K562 (cell line): ENCODE measurements around the gene MAP3K2.

Source experiments
- BCOR ChIP-seq: fragments of 450-650 bp; IDR thresholded peaks from 2 replicates; pipeline ENCODE4 v1.6.1; 2016
- CHD1 ChIP-seq: fragments of 200-600 bp; sonication (generic); IDR thresholded peaks from one replicate; pipeline ENCODE4 v1.6.1; 2012; ENCODE audit warnings: mild to moderate bottlenecking, moderate library complexity, low read length, inconsistent platforms
- CHD2 ChIP-seq: IDR thresholded peaks from 2 replicates; pipeline ENCODE4 v1.6.1; 2011; ENCODE audit warnings: low read depth, low read length
- EGR1 ChIP-seq: fragments of 450-650 bp; conservative IDR thresholded peaks from 2 replicates; pipeline ENCODE4 v1.6.1; 2017; ENCODE audit warnings: mild to moderate bottlenecking
- ETV6 ChIP-seq, 3 experiments: fragments of 150-350 bp in 1 of 3; sonication (generic) in 1 of 3; formaldehyde crosslinking in 1 of 3; IDR thresholded peaks; 2 replicates each; pipeline versions ENCODE4 v1.6.1 to v1.8.0; 2014 to 2022; ENCODE audit warnings: borderline replicate concordance in 2 of 3, low read depth in 2 of 3, antibody characterized with exemption in 1 of 3, low read length in 1 of 3, mild to moderate bottlenecking in 1 of 3, missing genetic modification reagents in 1 of 3
- MAFK ChIP-seq: IDR thresholded peaks from 2 replicates; pipeline ENCODE4 v1.6.1; 2011; ENCODE audit warnings: low read length, improper control_type of control experiment
- MGA ChIP-seq: fragments of 450-650 bp; IDR thresholded peaks from 2 replicates; pipeline ENCODE4 v1.6.1; 2016; ENCODE audit warnings: mild to moderate bottlenecking, moderate library complexity
- RAD21 ChIP-seq, 2 experiments: fragments of 250-450 bp in 1 of 2; fragments of 450-650 bp in 1 of 2; sonication (Bioruptor Pico) in 1 of 2; formaldehyde crosslinking in 1 of 2; IDR thresholded peaks in 1 of 2; conservative IDR thresholded peaks in 1 of 2; 2 replicates each; pipeline versions ENCODE4 v1.4.0 to v1.8.0; 2020 to 2022; ENCODE audit warnings: mild to moderate bottlenecking in 2 of 2, moderate library complexity in 1 of 2
- SOX6 ChIP-seq: fragments of 450-650 bp; IDR thresholded peaks from 2 replicates; pipeline ENCODE4 v1.6.1; 2014; ENCODE audit warnings: mild to moderate bottlenecking
- SP2 ChIP-seq: IDR thresholded peaks from 2 replicates; pipeline ENCODE4 v1.6.1; 2011; ENCODE audit warnings: mild to moderate bottlenecking, low read depth, low read length, moderate library complexity; ENCODE audit not compliant: poor library complexity, severe bottlenecking; ENCODE audit errors: extremely low read depth
- ZKSCAN8 ChIP-seq: fragments of 200-800 bp; sonication (Bioruptor generic); IDR thresholded peaks from 2 replicates; pipeline ENCODE4 v1.6.1; 2016; ENCODE audit warnings: missing genetic modification characterization, missing compliant biosample characterization
- ZNF263 ChIP-seq: sonication (generic); formaldehyde crosslinking; IDR thresholded peaks from 2 replicates; pipeline ENCODE4 v1.8.0; 2022; ENCODE audit warnings: mild to moderate bottlenecking, missing genetic modification reagents, borderline replicate concordance
- ZNF449 ChIP-seq: fragments of 250-450 bp; sonication (Bioruptor Pico); IDR thresholded peaks from 2 replicates; pipeline ENCODE4 v1.8.0; 2022; ENCODE audit warnings: moderate library complexity, mild to moderate bottlenecking, inconsistent platforms
- TF ChIP-seq, protein P1 (sequence below), 3 experiments: IDR thresholded peaks in 2 of 3; conservative IDR thresholded peaks in 1 of 3; 2 replicates each; pipeline ENCODE4 v1.5.1; 2011 to 2012; ENCODE audit warnings: low read length in 3 of 3, mild to moderate bottlenecking in 3 of 3, control low read depth in 2 of 3, improper control_type of control experiment in 1 of 3, inconsistent platforms in 1 of 3, low read depth in 1 of 3, mixed read lengths in 1 of 3, moderate library complexity in 1 of 3; ENCODE audit not compliant: insufficient read depth in 2 of 3

DNA sequence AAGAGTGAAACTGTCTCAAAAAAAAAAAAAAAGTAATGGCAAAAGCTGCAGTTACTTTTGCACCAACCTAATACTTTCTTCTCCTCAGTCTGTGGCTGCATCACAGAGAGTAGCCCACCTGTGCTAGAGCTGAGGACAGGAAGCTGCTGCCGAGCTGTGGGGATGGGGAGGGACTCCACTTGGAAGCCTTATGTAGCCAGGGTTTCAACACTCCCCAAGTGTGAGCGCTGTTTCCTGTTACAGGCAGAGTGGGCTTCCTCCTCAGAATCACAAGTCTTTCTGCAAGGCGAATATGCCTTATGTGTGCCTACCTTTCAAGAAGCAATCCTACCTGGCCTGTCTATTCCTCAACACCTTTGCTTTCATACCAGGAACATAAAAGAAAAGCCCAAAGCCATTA is 131.4 kb downstream of the MAP3K2 start:
- TF ChIP-seq, protein P1, sequence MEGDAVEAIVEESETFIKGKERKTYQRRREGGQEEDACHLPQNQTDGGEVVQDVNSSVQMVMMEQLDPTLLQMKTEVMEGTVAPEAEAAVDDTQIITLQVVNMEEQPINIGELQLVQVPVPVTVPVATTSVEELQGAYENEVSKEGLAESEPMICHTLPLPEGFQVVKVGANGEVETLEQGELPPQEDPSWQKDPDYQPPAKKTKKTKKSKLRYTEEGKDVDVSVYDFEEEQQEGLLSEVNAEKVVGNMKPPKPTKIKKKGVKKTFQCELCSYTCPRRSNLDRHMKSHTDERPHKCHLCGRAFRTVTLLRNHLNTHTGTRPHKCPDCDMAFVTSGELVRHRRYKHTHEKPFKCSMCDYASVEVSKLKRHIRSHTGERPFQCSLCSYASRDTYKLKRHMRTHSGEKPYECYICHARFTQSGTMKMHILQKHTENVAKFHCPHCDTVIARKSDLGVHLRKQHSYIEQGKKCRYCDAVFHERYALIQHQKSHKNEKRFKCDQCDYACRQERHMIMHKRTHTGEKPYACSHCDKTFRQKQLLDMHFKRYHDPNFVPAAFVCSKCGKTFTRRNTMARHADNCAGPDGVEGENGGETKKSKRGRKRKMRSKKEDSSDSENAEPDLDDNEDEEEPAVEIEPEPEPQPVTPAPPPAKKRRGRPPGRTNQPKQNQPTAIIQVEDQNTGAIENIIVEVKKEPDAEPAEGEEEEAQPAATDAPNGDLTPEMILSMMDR (IDR thresholded peaks at IDR 0.05 in 2 of 3, conservative IDR thresholded peaks at IDR 0.05 in 1 of 3; ENCODE audit: insufficient read depth in 2 of 3, low read depth in 1 of 3, low read length in 3 of 3) = no peak
- no peak for TF ChIP-seq ZKSCAN8 (CRISPR knock-in tag)
- TF ChIP-seq MGA = no peak
- no peak for TF ChIP-seq CHD1
- TF ChIP-seq SP2 = no peak
- no peak for TF ChIP-seq RAD21 (CRISPR knock-in tag; conservative IDR thresholded peaks at IDR 0.05 in 1 of 2, IDR thresholded peaks at IDR 0.05 in 1 of 2)
- no peak for TF ChIP-seq MAFK
- TF ChIP-seq EGR1 = no peak
- TF ChIP-seq SOX6 = no peak
- no peak for TF ChIP-seq ZNF263 (CRISPR knock-in tag)
- no peak for TF ChIP-seq BCOR
- TF ChIP-seq ETV6 (IDR thresholded peaks at IDR 0.05; ENCODE audit: borderline replicate concordance in 1 of 2, low read depth in 2 of 2, low read length in 1 of 2) = no peak
- no peak for TF ChIP-seq ETV6 (CRISPR knock-in tag; IDR thresholded peaks at IDR 0.05; ENCODE audit: borderline replicate concordance)
- no peak for TF ChIP-seq ZNF449 (CRISPR knock-in tag)
- TF ChIP-seq CHD2 = no peak
